Non-pigmented ciliary epithelial cell (primary cell): Measurements from ENCODE around the gene PACS2.
"Not testable (repeated sequence)": the region's sequence is repeated elsewhere in the genome, so short reads cannot be mapped to it uniquely, and the experiment has no call there.

Experiments
- DNase-seq: peaks from one replicate; pipeline ENCODE4 v3.0.0-alpha.2; 2010; ENCODE audit warnings: low read depth

Gene PACS2

GRCh38 chr14:105315941-105316576 is 1.5 kb downstream of the PACS2 start:
- DNase-seq, result no peak

- no peak for DNase-seq
Observed at GRCh38 chr14:105316577-105316941, 2.0 kb downstream of the PACS2 start.

DNA sequence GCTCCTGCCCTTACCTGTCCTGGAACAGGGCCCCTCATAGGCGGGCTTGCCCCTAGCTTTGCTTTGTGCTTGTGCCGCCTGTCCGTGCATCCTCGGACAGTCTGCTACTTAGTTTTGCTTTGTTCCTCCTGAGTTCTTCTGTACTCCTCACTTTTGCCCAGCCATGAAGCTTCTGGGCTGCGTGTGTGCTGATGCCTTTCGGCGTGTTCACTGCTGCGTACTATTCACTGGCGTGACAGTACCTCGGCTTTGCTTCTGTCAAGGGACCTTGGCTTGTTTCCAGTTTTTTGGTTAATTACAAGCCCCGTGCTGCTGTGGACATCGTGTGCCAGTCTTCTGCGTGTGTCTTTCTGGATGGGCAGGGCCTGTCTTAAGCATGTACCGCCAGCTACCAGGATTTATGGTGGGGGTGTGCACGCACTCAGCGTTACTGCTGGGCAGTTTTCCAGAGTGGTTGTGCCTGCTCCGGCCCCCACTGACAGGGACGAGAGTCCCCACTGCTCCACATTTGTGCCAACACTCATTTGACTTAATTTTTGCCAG is 2.5 kb downstream of the PACS2 start:
- no peak for DNase-seq

- DNase-seq, result no peak
Observed at GRCh38 chr14:105317546-105317945, 3.0 kb downstream of the PACS2 start.

DNA sequence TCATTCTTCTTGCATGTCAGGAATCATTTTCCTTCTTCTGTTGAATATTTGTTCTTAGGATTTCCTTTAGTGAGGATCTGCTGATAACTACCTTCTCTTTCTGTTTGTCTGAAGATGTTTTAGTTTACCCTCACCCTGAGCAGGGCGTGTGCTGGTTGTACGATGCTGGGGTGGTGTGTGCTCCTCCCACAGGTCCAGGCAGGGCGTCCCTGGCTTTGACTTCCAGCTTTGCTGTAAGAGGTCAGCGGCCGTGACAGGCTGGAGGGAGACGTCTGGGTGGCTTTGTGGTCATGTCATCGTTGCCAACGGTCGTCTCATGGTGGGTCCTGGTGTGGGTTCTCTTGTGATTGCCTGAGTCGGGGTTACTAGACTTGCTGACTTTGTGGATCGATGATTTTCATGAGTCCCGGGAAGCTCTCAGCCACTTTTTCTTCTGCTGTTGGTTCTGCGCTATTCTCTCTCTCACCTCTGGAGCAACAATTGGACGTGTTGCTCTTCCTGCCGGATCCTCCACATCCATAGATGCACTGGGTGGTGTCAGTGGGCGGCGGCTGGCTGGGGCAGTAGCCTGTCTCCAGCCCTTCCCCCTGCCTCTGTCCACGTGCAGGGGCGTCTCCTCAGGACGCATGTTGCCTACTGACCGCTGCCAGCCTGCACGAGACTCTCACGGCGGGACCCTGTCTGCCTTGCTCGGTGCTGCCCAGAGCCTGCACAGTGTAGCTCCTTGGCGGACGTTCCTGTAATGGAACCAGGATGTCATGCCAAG is 8.4 kb downstream of the PACS2 start:
- DNase-seq, result no peak

DNA sequence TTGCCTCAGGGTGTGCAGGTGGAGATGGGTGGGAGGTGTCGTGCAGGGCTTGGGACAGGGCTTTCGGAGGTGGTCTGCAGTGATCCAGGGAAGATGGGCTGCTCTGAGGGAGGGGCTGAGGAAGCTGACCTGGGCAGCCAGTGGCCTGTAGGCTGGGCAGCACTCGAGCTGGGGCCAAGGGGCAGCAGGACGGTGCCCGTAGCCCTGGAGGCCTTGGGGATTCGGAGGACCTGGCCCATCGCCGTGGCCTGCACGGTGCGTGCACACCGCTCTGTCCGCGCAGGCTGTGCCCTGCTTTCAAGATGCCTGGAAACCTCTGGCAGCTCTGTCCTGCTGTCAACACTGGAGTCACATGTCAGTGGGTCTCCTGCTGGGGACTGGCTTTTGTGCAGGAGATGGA is 9.1 kb downstream of the PACS2 start:
- no peak for DNase-seq

DNA sequence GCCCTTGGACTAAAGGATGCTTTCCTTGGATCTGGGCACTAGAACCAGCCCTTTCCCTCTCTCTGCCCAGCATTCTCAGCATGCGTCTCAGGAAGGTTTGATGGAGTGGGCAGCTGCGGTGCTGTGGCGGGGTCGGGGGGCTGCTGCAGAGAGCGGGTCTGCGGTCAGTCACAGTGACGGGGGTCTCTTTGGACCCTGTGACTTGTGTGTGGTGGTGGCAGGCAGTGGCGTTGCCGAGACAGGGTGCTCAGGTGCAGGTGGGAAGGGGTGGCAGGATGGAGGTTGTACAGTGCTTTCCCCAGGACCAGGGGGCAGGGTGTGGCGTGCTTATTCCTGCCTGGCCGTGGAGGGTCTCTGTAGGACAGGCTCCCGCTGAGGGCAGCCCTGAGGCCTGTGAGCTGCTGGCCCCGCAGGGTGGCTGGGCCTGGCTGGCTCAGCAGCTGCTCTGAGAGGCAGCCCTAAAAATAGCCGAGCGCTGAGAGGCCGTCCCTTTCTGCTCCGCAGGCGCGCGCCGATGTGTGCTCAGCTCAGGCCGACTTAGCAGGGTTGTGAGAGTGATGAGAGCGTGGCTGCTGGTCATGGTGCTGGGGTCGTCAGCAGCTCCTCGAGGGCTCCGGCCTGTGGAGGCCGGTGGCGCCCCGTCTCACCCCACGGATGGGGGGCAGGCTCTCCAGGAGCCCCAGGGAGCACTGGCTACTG is 9.7 kb downstream of the PACS2 start:
- no peak for DNase-seq

- DNase-seq, result no peak
Observed at GRCh38 chr14:105324871-105325270, 10.3 kb downstream of the PACS2 start.

GRCh38 chr14:105325303-105325702 is 10.8 kb downstream of the PACS2 start:
- DNase-seq, result no peak

DNA sequence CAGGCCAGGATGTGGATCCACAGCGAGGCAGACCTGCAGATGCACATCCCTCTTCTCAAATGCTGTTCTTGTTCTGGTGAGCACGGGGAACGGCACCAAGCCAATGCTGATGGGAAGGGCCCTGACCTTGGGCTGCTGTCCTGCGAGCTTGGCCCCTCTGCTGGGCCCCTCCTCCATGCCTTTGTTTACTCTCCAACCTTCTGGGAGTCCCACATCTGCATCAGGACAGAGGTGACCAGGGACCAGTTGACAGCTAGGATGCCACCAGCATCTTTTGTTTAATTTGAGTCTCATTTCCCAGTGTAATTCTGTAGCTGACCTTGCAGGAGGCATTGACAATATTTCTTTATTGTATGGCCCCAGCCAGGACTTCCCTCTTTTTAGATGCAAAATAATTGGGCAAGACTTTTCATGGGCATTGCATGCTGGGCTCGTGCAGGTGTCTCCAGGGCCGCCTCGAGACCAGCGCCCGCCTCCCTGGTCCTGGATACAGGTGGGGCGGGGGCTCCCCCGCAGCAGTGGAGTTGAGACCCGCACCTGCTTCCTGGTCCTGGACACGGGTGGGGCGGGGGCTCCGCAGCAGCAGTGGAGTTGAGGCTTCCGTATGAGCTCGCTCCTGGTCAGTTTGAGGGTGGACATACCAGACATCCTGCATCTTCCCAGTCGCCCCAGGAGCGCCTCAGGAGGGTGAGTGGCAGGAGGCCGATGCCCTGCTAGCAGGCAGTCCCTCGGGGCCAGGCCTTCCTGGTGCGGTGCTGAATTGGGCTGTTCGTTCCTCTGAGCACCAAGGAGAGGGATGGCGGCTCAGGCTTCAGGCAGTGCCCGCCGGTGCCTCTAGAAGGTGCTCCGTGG is 11.4 kb downstream of the PACS2 start:
- DNase-seq, result no peak

DNA sequence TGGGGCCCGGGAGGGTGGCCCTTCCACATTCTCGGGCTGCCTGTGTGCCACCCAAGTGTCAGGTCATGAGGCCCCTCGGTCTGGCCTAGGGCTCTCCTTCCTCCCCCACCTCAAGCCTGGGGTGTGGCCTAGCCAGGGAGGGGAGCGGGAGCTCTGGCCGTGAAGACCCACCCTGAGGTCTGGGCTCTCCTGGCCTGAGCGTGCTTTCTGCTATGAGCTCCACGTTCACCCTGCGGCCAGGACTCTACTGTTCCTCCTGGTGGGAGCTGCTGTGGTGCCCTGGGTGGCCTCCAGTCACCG is 12.0 kb downstream of the PACS2 start:
- DNase-seq, result no peak

DNA sequence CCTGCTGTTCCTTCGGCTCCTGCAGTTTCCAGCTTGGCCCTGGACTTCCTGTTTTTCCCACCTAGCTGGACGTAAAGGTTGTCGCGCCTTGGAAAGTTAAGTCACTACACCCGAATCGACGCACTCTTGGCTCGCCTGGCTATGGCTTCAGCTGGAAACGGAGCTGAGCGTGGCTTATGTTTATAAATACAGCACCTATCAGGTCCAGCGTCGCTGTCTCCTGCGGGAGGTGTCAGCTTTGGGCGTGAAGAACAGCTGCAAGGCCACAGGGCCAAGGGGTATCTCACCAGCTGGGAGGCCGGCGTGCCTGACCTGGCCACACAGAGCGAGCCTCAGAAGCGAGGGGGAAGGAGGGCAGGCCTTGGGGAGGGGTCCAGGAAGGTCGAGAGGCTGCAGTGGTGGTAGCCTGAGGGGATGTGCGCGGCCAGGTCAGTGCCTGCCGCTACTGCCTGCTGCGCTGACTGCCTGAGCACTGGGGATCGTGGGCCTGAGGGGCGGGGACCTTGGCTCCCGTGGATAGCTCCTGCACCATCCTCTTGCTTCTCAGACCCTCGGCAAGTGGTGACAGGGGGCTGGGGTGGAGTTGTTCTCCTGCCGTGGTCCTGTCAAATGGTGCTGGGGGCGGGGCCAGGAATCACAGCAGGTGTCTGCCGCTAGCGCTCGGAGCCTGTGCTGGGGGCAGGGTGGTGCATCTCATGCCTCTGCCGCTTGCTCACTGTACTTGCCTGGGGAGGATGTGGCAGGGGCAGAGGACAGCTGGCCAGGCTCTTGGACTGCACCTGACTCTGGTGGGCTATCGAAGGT is 12.5 kb downstream of the PACS2 start:
- DNase-seq, result no peak

- not testable (repeated sequence) for DNase-seq
Observed at GRCh38 chr14:105327695-105328045, 13.1 kb downstream of the PACS2 start.

GRCh38 chr14:105328070-105328677 is 13.6 kb downstream of the PACS2 start:
- no peak for DNase-seq

- no peak for DNase-seq
Observed at GRCh38 chr14:105328678-105329390, 14.3 kb downstream of the PACS2 start.

- no peak for DNase-seq
Observed at GRCh38 chr14:105329411-105330150, 15.0 kb downstream of the PACS2 start.

GRCh38 chr14:105330491-105330895 is 15.9 kb downstream of the PACS2 start:
- no peak for DNase-seq

DNA sequence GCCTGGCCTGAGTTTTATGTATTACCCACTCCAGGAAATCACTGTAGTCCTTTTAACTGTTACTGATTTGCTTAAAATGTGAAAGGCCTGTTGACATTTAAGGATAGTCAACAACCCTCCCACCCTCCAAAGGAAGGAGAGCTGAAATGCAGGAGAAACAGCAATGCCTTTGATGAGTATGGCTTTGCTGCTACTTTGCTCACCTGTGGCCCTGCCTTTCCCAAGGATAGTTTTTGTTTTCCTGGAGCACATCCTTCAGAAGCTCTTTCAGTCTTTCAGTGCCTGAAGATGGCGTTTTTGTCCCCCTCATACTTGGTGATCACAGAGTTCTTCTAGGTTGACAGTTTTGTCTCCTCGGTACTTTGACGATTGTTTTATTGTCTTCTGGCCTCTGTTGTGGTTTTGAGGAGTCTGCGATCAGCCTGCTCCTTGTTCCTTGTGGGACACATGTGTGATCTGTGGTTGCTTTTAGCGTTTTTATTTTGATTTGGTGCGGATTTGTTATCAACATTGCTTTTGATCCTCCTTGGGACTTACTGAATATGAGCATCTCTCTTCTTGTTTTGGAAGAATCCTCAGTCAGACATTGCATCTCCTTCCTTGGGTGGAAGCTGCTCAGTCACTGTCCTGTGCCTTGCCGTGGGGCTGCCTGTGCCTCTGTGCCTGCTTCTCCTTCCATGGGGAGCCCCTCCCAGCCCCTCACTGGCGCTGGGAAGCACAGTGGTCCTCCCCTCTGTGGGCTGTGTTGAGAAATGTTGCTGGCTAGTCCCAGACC is 17.2 kb downstream of the PACS2 start:
- no peak for DNase-seq

DNA sequence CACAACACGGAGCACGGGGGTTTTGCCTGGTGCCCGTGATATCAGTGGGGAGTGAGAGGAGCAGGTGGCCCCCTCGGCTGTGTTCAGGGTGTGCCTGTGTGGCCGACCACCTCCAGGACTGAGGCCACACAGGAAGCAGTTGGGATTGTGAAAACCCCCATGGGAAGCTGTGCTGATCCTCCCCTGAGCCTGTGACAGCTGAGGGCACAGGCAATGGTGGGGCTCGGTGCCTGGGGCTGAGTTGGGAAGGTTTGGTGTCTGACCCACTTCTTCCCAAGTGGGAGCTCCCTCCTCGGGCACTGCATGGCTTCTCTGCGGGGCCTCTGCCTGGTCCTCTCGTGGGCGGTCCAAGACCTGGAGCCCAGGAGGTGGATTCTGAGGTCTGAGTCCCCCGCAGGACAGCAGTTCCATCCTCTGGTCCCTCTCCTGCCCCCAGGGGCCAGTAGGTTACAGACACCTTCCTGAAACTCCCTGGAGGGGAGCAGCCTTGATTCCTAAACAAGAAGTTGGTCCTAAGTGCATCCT is 17.9 kb downstream of the PACS2 start:
- no peak for DNase-seq
